ENCODE data around the gene ABCC8. TPM values are rescaled to one million over a fixed set of nuclear protein-coding genes. Genes with fewer than 3 reads are reported as not detected.

ABCC8 gene
- polyA plus RNA-seq, 1 of the 3 experiments (the other 2 are of a cell fraction) = 1.1 TPM

- TF ChIP-seq MAX (IDR thresholded peaks at IDR 0.05; ENCODE audit: low read depth) (no peak), NRF1 (IDR thresholded peaks at IDR 0.05; ENCODE audit: low read depth, low read length) (no peak), SIN3A (IDR thresholded peaks at IDR 0.05; ENCODE audit: borderline replicate concordance, low read depth, low read length) (no peak), GATA2 (CRISPR knock-in tag; IDR thresholded peaks at IDR 0.05) (0 out of 2 replicates have a peak, but pooled peaks have one; percentile 7), TEAD4 (IDR thresholded peaks at IDR 0.05; ENCODE audit: borderline replicate concordance, insufficient read depth) (no peak), TAF1 (IDR thresholded peaks at IDR 0.05; ENCODE audit: borderline replicate concordance, low read depth, low read length) (no peak), FOXM1 (IDR thresholded peaks at IDR 0.05; ENCODE audit: low read depth) (no peak), GABPA (IDR thresholded peaks at IDR 0.05; ENCODE audit: low read depth) (no peak), ELF1 (IDR thresholded peaks at IDR 0.05) (no peak), RXRA (IDR thresholded peaks at IDR 0.05; ENCODE audit: borderline replicate concordance, low read depth) (no peak), CHD2 (IDR thresholded peaks at IDR 0.05; ENCODE audit: low read length, partially characterized antibody) (no peak), SMC3 (IDR thresholded peaks at IDR 0.05; ENCODE audit: low read depth, low read length) (no peak), FOXJ3 (CRISPR knock-in tag; IDR thresholded peaks at IDR 0.05) (no peak), EZH2phosphoT487 (IDR thresholded peaks at IDR 0.05; ENCODE audit: borderline replicate concordance, low read depth) (no peak), RFX5 (IDR thresholded peaks at IDR 0.05; ENCODE audit: low read length) (no peak), RAD21 (IDR thresholded peaks at IDR 0.05; ENCODE audit: low read length) (no peak), MXI1 (IDR thresholded peaks at IDR 0.05; ENCODE audit: low read depth, low read length) (no peak), NFIC (IDR thresholded peaks at IDR 0.05; ENCODE audit: borderline replicate concordance) (no peak), USF1 (IDR thresholded peaks at IDR 0.05; ENCODE audit: borderline replicate concordance, low read depth) (no peak), REST (IDR thresholded peaks at IDR 0.05; ENCODE audit: low read depth, low read length) (no peak), MEF2A (IDR thresholded peaks at IDR 0.05; ENCODE audit: borderline replicate concordance, low read depth) (no peak), RCOR1 (IDR thresholded peaks at IDR 0.05; ENCODE audit: low read length) (peak; percentile 91), USF2 (IDR thresholded peaks at IDR 0.05; ENCODE audit: borderline replicate concordance, low read depth, low read length) (no peak)
These were observed 34.0 kb upstream of the ABCC8 start (continued) for GRCh38 chr11:17510507-17511206.

All from SK-N-SH (cell line).